Endodermal cell (in vitro differentiated cells): ENCODE results near the gene SLC9A7. TPM values are rescaled to one million over a fixed set of nuclear protein-coding genes. Genes with fewer than 3 reads are reported as not detected.

Experiments used
- DNase-seq: peaks from one replicate; pipeline ENCODE4 v3.0.0-alpha.2; 2017
- H3K27ac ChIP-seq: 2 replicates; pipeline ENCODE4 v1.5.1; 2013; ENCODE audit warnings: mild to moderate bottlenecking, low read depth, low read length, moderate library complexity
- H3K27me3 ChIP-seq: 2 replicates; pipeline ENCODE4 v1.6.1; 2013; ENCODE audit warnings: mild to moderate bottlenecking, low read length, moderate library complexity; ENCODE audit not compliant: insufficient read depth, control insufficient read depth, poor library complexity, severe bottlenecking
- H3K36me3 ChIP-seq: 2 replicates; pipeline ENCODE4 v1.7.0; 2013; ENCODE audit warnings: mild to moderate bottlenecking, low read length, moderate library complexity; ENCODE audit not compliant: control insufficient read depth, insufficient read depth
- H3K4me1 ChIP-seq: one replicate; pipeline ENCODE4 v1.7.0; 2013; ENCODE audit warnings: low read length; ENCODE audit not compliant: control insufficient read depth, insufficient read depth
- H3K4me3 ChIP-seq: 2 replicates; pipeline ENCODE4 v1.5.1; 2013; ENCODE audit warnings: mild to moderate bottlenecking, low read length, moderate library complexity
- H3K9ac ChIP-seq: 2 replicates; pipeline ENCODE4 v1.6.1; 2013; ENCODE audit warnings: mild to moderate bottlenecking, low read length, moderate library complexity; ENCODE audit not compliant: poor library complexity, severe bottlenecking; ENCODE audit errors: extremely low read depth
- H3K9me3 ChIP-seq: 2 replicates; pipeline ENCODE4 v1.6.1; 2013; ENCODE audit warnings: mild to moderate bottlenecking, low read length, moderate library complexity; ENCODE audit not compliant: control insufficient read depth
- H3K27ac Mint-ChIP-seq: 2 replicates; pipeline ENCODE4 v1.8.0; 2020; ENCODE audit warnings: mixed read lengths
- H3K27me3 Mint-ChIP-seq: 2 replicates; pipeline ENCODE4 v1.8.0; 2021; ENCODE audit warnings: mild to moderate bottlenecking, mixed read lengths; ENCODE audit not compliant: insufficient read depth
- H3K36me3 Mint-ChIP-seq: 2 replicates; pipeline ENCODE4 v1.8.0; 2020; ENCODE audit warnings: low read depth, mixed read lengths
- H3K4me1 Mint-ChIP-seq: 2 replicates; pipeline ENCODE4 v1.8.0; 2020; ENCODE audit warnings: mixed read lengths
- H3K4me3 Mint-ChIP-seq: 2 replicates; pipeline ENCODE4 v1.8.0; 2020; ENCODE audit warnings: mild to moderate bottlenecking, moderate library complexity, mixed read lengths
- H3K9me3 Mint-ChIP-seq: 2 replicates; pipeline ENCODE4 v1.8.0; 2020; ENCODE audit warnings: mild to moderate bottlenecking, mixed read lengths
- CTCF ChIP-seq: fragments of 200-600 bp; sonication (generic); conservative IDR thresholded peaks from 2 replicates; pipeline ENCODE4 v1.5.0; 2021; ENCODE audit warnings: antibody characterized with exemption, mild to moderate bottlenecking
- WGBS, 2 experiments: methylation state at CpG; one replicate each; pipeline versions ENCODE4 v1.1.5 to v1.1.7; 2013; ENCODE audit warnings: missing lambda C conversion rate in 2 of 2, mixed read lengths in 1 of 2; ENCODE audit not compliant: insufficient coverage in 1 of 2, insufficient read length in 1 of 2; 5-methylcytosine and 5-hydroxymethylcytosine counted together
- total RNA-seq, 2 donors: library from RNA; stranded (reverse); fragmentation: NEBNext Ultra II Directional in 1 of 2; extraction: Animal tissue kit (Norgen Biotek cat#: 25700) in 1 of 2; gene quantifications; 2 replicates in 1 of 2; 3 replicates in 1 of 2; pipeline ENCODE4 v1.2.1, GENCODE V29; 2021

The SLC9A7 gene
- total RNA-seq, 2 donors from 2014 or later = 23.7 to 25.3 TPM

- no peaks in the 10 kb centered on the region for H3K36me3 ChIP-seq
- no peaks in the 10 kb centered on the region for H3K9me3 ChIP-seq
- Mint-ChIP-seq H3K4me1 (peaks cover 4% of the 10 kb centered on the region), H3K9me3 (peaks cover 41% of the 10 kb centered on the region), H3K36me3 (no peaks in the 10 kb centered on the region), H3K27me3 (no peaks in the 10 kb centered on the region), H3K4me3 (no peak overlapping the region), H3K27ac (no peak overlapping the region)
- peak; percentile 13 for DNase-seq
- H3K27ac ChIP-seq = no peak overlapping the region
- H3K4me1 ChIP-seq = no peaks in the 10 kb centered on the region
- H3K4me3 ChIP-seq = no peak overlapping the region
- 93% methylated on average over 4 of the region's 4 CpGs; no CpG with 5 or more reads in 1 of the 2 experiments for WGBS, 2 experiments
- H3K27me3 ChIP-seq = no peaks in the 10 kb centered on the region
- TF ChIP-seq CTCF = no peak
- H3K9ac ChIP-seq = no peak overlapping the region
Observed at GRCh38 chrX:46770000-46770816, 11.3 kb upstream of the SLC9A7 start.

GRCh38 chrX:46762963-46763362 lies 4.0 kb upstream of the SLC9A7 start:
- WGBS, 2 experiments = 83 to 90% methylated on average over 1 of the region's 1 CpG
- Histone ChIP-seq H3K9ac (no peak overlapping the region), H3K4me3 (no peak overlapping the region), H3K4me1 (no peaks in the 10 kb centered on the region), H3K36me3 (no peaks in the 10 kb centered on the region), H3K9me3 (no peaks in the 10 kb centered on the region), H3K27ac (no peak overlapping the region), H3K27me3 (no peaks in the 10 kb centered on the region)
- no peak overlapping the region for H3K27ac Mint-ChIP-seq
- no peak for DNase-seq
- peaks cover 2% of the 10 kb centered on the region for H3K36me3 Mint-ChIP-seq
- H3K4me1 Mint-ChIP-seq = peaks cover 3% of the 10 kb centered on the region
- H3K4me3 Mint-ChIP-seq = no peak overlapping the region
- no peaks in the 10 kb centered on the region for H3K27me3 Mint-ChIP-seq
- TF ChIP-seq CTCF = no peak
- H3K9me3 Mint-ChIP-seq = peaks cover 71% of the 10 kb centered on the region

- Histone ChIP-seq H3K9ac (peak overlapping the region; percentile 11), H3K36me3 (no peaks in the 10 kb centered on the region), H3K9me3 (no peaks in the 10 kb centered on the region), H3K4me1 (no peaks in the 10 kb centered on the region), H3K27ac (no peak overlapping the region), H3K4me3 (peak overlapping the region; percentile 33), H3K27me3 (no peaks in the 10 kb centered on the region)
- Mint-ChIP-seq H3K4me3 (peak overlapping the region; percentile 79), H3K36me3 (peaks cover 4% of the 10 kb centered on the region), H3K9me3 (peaks cover 74% of the 10 kb centered on the region), H3K4me1 (peaks cover 12% of the 10 kb centered on the region), H3K27me3 (no peaks in the 10 kb centered on the region), H3K27ac (peak overlapping the region; percentile 86)
- no peak for TF ChIP-seq CTCF
- no peak for DNase-seq
- WGBS, 2 experiments = 31% methylated on average over 4 of the region's 4 CpGs; no CpG with 5 or more reads in 1 of the 2 experiments
Observed at GRCh38 chrX:46759645-46759974, 692 bp upstream of the SLC9A7 start.
